GM12878 (cell line): ENCODE results near the gene RNU2-63P. TPM values are rescaled to one million over a fixed set of nuclear protein-coding genes. Genes with fewer than 3 reads are reported as not detected.

Experiments used
- ATAC-seq: fragments of 200-7000 bp; cut with Tn5 transposase; 3 replicates; pipeline ENCODE4 v1.9.1; 2020; ENCODE audit warnings: mild to moderate bottlenecking, moderate library complexity
- BruUV-seq: library from RNA; stranded (reverse); fragments of 400-500 nt; replicated peaks from 2 replicates; lab custom pipeline; 2021; lab: Mats Ljungman, UMichigan
- CTCF ChIA-PET: fragments of 300-600 bp; sonication (Branson Sonifier 250); formaldehyde crosslinking; extraction: SDS; loops from one replicate; lab custom pipeline; 2021; ENCODE audit warnings: inconsistent platforms; lab: Yijun Ruan, JAX
- POLR2A ChIA-PET: fragments of 350-600 bp; formaldehyde crosslinking; extraction: SDS; loops from one replicate; lab custom pipeline; 2021; ENCODE audit warnings: inconsistent platforms; lab: Charles Lee
- RAD21 ChIA-PET: fragments of 300-600 bp; sonication (Branson Sonifier 250); formaldehyde crosslinking; loops from one replicate; lab custom pipeline; 2023; ENCODE audit warnings: antibody characterized with exemption; ENCODE audit not compliant: unreplicated experiment; lab: Charles Lee
- SMC1A ChIA-PET: fragments of 300-600 bp; sonication (Branson Sonifier 250); formaldehyde crosslinking; loops from one replicate; lab custom pipeline; 2023; ENCODE audit not compliant: unreplicated experiment, uncharacterized antibody; lab: Charles Lee
- DNase-seq: peaks from one replicate; pipeline ENCODE4 v3.0.0-alpha.2; 2011; ENCODE audit warnings: low read depth, low spot score
- FAIRE-seq: peaks from 3 replicates; lab custom pipeline; 2011; peaks lifted over from hg19 to GRCh38; lab: Jason Lieb, UNC
- H2AFZ ChIP-seq: 2 replicates; pipeline ENCODE4 v1.6.0; 2011; ENCODE audit warnings: low read depth, low read length, control low read depth; ENCODE audit not compliant: control insufficient read depth
- H3K27ac ChIP-seq: 2 replicates; pipeline ENCODE4 v1.5.1; 2011; ENCODE audit warnings: control low read depth; ENCODE audit not compliant: control insufficient read depth, insufficient read depth
- H3K27me3 ChIP-seq, 2 experiments: replicated peaks in 1 of 2; 2 replicates each; pipeline versions ENCODE4 v1.6.0 to v1.6.1; 2011; ENCODE audit warnings: low read length in 1 of 2; ENCODE audit not compliant: control insufficient read depth in 2 of 2, insufficient read depth in 2 of 2
- H3K36me3 ChIP-seq, 2 experiments: 2 replicates each; pipeline ENCODE4 v1.5.1; 2011; ENCODE audit warnings: low read length in 1 of 2; ENCODE audit not compliant: control insufficient read depth in 2 of 2, insufficient read depth in 2 of 2
- H3K4me1 ChIP-seq: 2 replicates; pipeline ENCODE4 v1.6.1; 2011; ENCODE audit warnings: mild to moderate bottlenecking, low read length, moderate library complexity, mixed read lengths; ENCODE audit not compliant: control insufficient read depth, insufficient read depth
- H3K4me2 ChIP-seq: 2 replicates; pipeline ENCODE4 v1.6.0; 2011; ENCODE audit warnings: control low read depth; ENCODE audit not compliant: control insufficient read depth, insufficient read depth
- H3K4me3 ChIP-seq: fragments of 200-600 bp; sonication (generic); 2 replicates; pipeline ENCODE4 v1.5.1; 2016
- H3K79me2 ChIP-seq: 2 replicates; pipeline ENCODE4 v1.6.0; 2011; ENCODE audit warnings: low read length; ENCODE audit not compliant: control insufficient read depth, insufficient read depth
- H3K9ac ChIP-seq: 2 replicates; pipeline ENCODE4 v1.8.0; 2011; ENCODE audit warnings: low read length, control low read depth, mixed read lengths; ENCODE audit not compliant: control insufficient read depth, insufficient read depth
- H3K9me3 ChIP-seq: replicated peaks from 3 replicates; pipeline ENCODE4 v1.5.1; 2011; ENCODE audit warnings: mild to moderate bottlenecking, low read length; ENCODE audit not compliant: control insufficient read depth, insufficient read depth
- H4K20me1 ChIP-seq: 2 replicates; pipeline ENCODE4 v1.6.0; 2011; ENCODE audit not compliant: control insufficient read depth, insufficient read depth
- FOXK2 ChIP-seq: fragments of 450-650 bp; IDR thresholded peaks from 2 replicates; pipeline ENCODE4 v1.6.1; 2017; ENCODE audit warnings: mild to moderate bottlenecking, moderate library complexity
- MXI1 ChIP-seq: fragments of 150-350 bp; IDR thresholded peaks from 2 replicates; pipeline ENCODE4 v1.6.1; 2011; ENCODE audit warnings: low read depth, mild to moderate bottlenecking, inconsistent platforms, low read length, improper control_type of control experiment
- NFYB ChIP-seq: IDR thresholded peaks from 2 replicates; pipeline ENCODE4 v1.6.1; 2011; ENCODE audit warnings: low read depth, mild to moderate bottlenecking, low read length, improper control_type of control experiment, moderate library complexity; ENCODE audit not compliant: insufficient read depth
- PML ChIP-seq: IDR thresholded peaks from 2 replicates; pipeline ENCODE4 v1.6.1; 2012; ENCODE audit warnings: low read length, inconsistent platforms
- SMAD5 ChIP-seq: IDR thresholded peaks from 2 replicates; pipeline ENCODE4 v1.6.1; 2016; ENCODE audit warnings: antibody characterized with exemption, low read depth
- SPI1 ChIP-seq: IDR thresholded peaks from 2 replicates; pipeline ENCODE4 v1.6.1; 2011; ENCODE audit warnings: low read depth, mild to moderate bottlenecking, low read length, moderate library complexity, borderline replicate concordance; ENCODE audit not compliant: insufficient read depth
- USF1 ChIP-seq: IDR thresholded peaks from 2 replicates; pipeline ENCODE4 v1.6.1; 2011; ENCODE audit warnings: borderline replicate concordance, low read depth, mild to moderate bottlenecking, moderate library complexity, mixed read lengths, low read length; ENCODE audit not compliant: insufficient read depth; ENCODE audit errors: extremely low read length
- WRNIP1 ChIP-seq: IDR thresholded peaks from 2 replicates; pipeline ENCODE4 v1.6.1; 2011; ENCODE audit warnings: low read depth, low read length, improper control_type of control experiment, borderline replicate concordance
- ZBTB40 ChIP-seq: fragments of 450-650 bp; IDR thresholded peaks from 2 replicates; pipeline ENCODE4 v1.6.1; 2016; ENCODE audit warnings: mild to moderate bottlenecking, moderate library complexity, borderline replicate concordance
- WGBS: methylation state at CpG from one replicate; pipeline ENCODE4 v1.1.6; 2016; ENCODE audit warnings: low lambda C conversion rate; ENCODE audit not compliant: insufficient replicate concordance, insufficient coverage; ENCODE audit errors: missing lambda C conversion rate; 5-methylcytosine and 5-hydroxymethylcytosine counted together
- in situ Hi-C: fragments of 300-500 bp; cut with MboI; formaldehyde crosslinking; loops from 9 replicates; pipeline ENCODE4 v1.14.3; 2018; ENCODE audit warnings: mixed read lengths
- intact Hi-C: fragments of 100-400 bp; cut with micrococcal nuclease; formaldehyde crosslinking; loops from one replicate; pipeline ENCODE4 v1.14.2; 2022; ENCODE audit not compliant: unreplicated experiment
- polyA plus RNA-seq, 11 experiments: library from polyadenylated mRNA; depleted of rRNA in 4 of 11; unstranded in 6 of 11; stranded (reverse) in 5 of 11; fragments of >200 nt; fragmentation: Nextera tagmentation in 4 of 11; fragmentation: Illumina TruSeq in 1 of 11; extraction: Ambion mirVana in 4 of 11; extraction: Trizol in 1 of 11; gene quantifications; 1 replicate in 1 of 11; 2 replicates in 10 of 11; pipeline versions ENCODE4 v1.2.1 to v1.2.3, GENCODE V29; 2011 to 2016; ENCODE audit warnings: inconsistent platforms in 2 of 11, missing spikeins in 2 of 11, low read depth in 1 of 11
- total RNA-seq, 4 experiments: library from RNA; depleted of rRNA in 3 of 4; stranded (reverse); fragments of >200 nt in 3 of 4; fragmentation: Illumina TruSeq in 1 of 4; extraction: Trizol in 1 of 4; gene quantifications; 2 replicates each; pipeline versions ENCODE4 v1.2.1 to v1.2.3, GENCODE V29; 2013 to 2021
- TF ChIP-seq, protein P1 (sequence below): IDR thresholded peaks from 2 replicates; pipeline ENCODE4 v1.6.1; 2012; ENCODE audit warnings: low read depth, low read length, improper control_type of control experiment
- TF ChIP-seq, protein P2 (sequence below): fragments of 150-350 bp; IDR thresholded peaks from 2 replicates; pipeline ENCODE4 v1.6.1; 2014; ENCODE audit warnings: mild to moderate bottlenecking, low read depth, low read length

RNU2-63P gene
- total and polyA plus RNA-seq, 10 of the 15 experiments (the other 5 are each of a cell fraction or from before 2014, with no cell fraction given) = 10.7 to 117 (median 12.3) TPM; not detected in 5

- DNase-seq (no peak), ATAC-seq (no peak)
- no peak overlapping the region for H2AFZ ChIP-seq
- H3K27me3 ChIP-seq = no peaks in the 10 kb centered on the region
- SMC1A ChIA-PET = no interaction called here
- in situ Hi-C loops = no loop called here
- H3K27ac ChIP-seq = no peak overlapping the region
- 95% methylated on average over 5 of the region's 5 CpGs for WGBS
- intact Hi-C loops = no loop called here
- TF ChIP-seq NFYB (no peak), USF1 (no peak), MXI1 (no peak), SPI1 (no peak), FOXK2 (no peak), ZBTB40 (no peak), SMAD5 (no peak), WRNIP1 (no peak), PML (no peak)
- TF ChIP-seq, protein P1, sequence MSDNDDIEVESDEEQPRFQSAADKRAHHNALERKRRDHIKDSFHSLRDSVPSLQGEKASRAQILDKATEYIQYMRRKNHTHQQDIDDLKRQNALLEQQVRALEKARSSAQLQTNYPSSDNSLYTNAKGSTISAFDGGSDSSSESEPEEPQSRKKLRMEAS = no peak
- TF ChIP-seq, protein P2, sequence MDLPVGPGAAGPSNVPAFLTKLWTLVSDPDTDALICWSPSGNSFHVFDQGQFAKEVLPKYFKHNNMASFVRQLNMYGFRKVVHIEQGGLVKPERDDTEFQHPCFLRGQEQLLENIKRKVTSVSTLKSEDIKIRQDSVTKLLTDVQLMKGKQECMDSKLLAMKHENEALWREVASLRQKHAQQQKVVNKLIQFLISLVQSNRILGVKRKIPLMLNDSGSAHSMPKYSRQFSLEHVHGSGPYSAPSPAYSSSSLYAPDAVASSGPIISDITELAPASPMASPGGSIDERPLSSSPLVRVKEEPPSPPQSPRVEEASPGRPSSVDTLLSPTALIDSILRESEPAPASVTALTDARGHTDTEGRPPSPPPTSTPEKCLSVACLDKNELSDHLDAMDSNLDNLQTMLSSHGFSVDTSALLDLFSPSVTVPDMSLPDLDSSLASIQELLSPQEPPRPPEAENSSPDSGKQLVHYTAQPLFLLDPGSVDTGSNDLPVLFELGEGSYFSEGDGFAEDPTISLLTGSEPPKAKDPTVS = no peak
- TF ChIP-seq, all 136 proteins: peak for 0
- no peaks in the 10 kb centered on the region for H4K20me1 ChIP-seq
- no peak overlapping the region for H3K9ac ChIP-seq
- BruUV-seq = no TSS peak
- H3K4me2 ChIP-seq = no peak overlapping the region
- H3K4me3 ChIP-seq = no peak overlapping the region
- H3K4me1 ChIP-seq = no peaks in the 10 kb centered on the region
- ChIA-PET RAD21 (interaction anchor here (0.6 to 1.2 kb wide), 2 partner anchors 18 kb away, joined by 3 read pairs; no protein-coding TSS in a partner anchor), POLR2A (no interaction called here), CTCF (interaction anchor here (1.1 kb wide), 1 partner anchor 18 kb away, joined by 3 read pairs; no protein-coding TSS in a partner anchor)
- no peak for FAIRE-seq
- no peaks in the 10 kb centered on the region for H3K9me3 ChIP-seq
- H3K36me3 ChIP-seq = no peaks in the 10 kb centered on the region
- H3K79me2 ChIP-seq = no peaks in the 10 kb centered on the region
Observed at GRCh38 chr2:88042476-88042875, 26.1 kb upstream of the RNU2-63P start.
